Kidney (tissue), 14 donors: ENCODE results near the gene OLFML3. TPM values are rescaled to one million over a fixed set of nuclear protein-coding genes. Genes with fewer than 3 reads are reported as not detected.
A peak's percentile ranks its signal among the peaks of the same experiment; 100 is the strongest.

ENCODE experiments used
- DNase-seq, 5 donors: peaks; one replicate each; pipeline ENCODE4 v3.0.0-alpha.2; 2013 to 2020
- FAIRE-seq: peaks from 2 replicates; lab custom pipeline; 2012; peaks lifted over from hg19 to GRCh38; lab: Jason Lieb, UNC
- H3K27ac ChIP-seq, 2 donors: one replicate each; pipeline ENCODE4 v1.7.0; 2013; ENCODE audit warnings: low read depth in 2 of 2, low read length in 2 of 2, inconsistent platforms in 1 of 2
- H3K27me3 ChIP-seq: one replicate; pipeline ENCODE4 v1.7.1; 2013; ENCODE audit warnings: low read length, inconsistent platforms; ENCODE audit not compliant: control insufficient read depth, insufficient read depth
- H3K36me3 ChIP-seq, 3 donors: one replicate each; pipeline versions ENCODE4 v1.7.0 to v1.7.1; 2013; ENCODE audit warnings: low read length in 3 of 3, control low read depth in 1 of 3, inconsistent platforms in 1 of 3; ENCODE audit not compliant: insufficient read depth in 3 of 3, control insufficient read depth in 2 of 3
- H3K4me1 ChIP-seq, 3 donors: one replicate each; pipeline versions ENCODE4 v1.7.0 to v1.7.1; 2013; ENCODE audit warnings: low read length in 3 of 3, inconsistent platforms in 1 of 3, low read depth in 1 of 3; ENCODE audit not compliant: control insufficient read depth in 2 of 3, insufficient read depth in 2 of 3
- H3K4me3 ChIP-seq, 3 donors: one replicate each; pipeline versions ENCODE4 v1.7.0 to v1.8.1; 2013; ENCODE audit warnings: low read length in 3 of 3, control low read depth in 1 of 3, inconsistent platforms in 1 of 3
- H3K9ac ChIP-seq, 3 donors: one replicate each; pipeline versions ENCODE4 v1.7.0 to v1.7.1; 2013; ENCODE audit warnings: low read length in 3 of 3, control low read depth in 1 of 3, inconsistent platforms in 1 of 3
- H3K9me3 ChIP-seq, 3 donors: one replicate each; pipeline versions ENCODE4 v1.7.0 to v1.7.1; 2013; ENCODE audit warnings: low read length in 3 of 3, control low read depth in 1 of 3, inconsistent platforms in 1 of 3; ENCODE audit not compliant: control insufficient read depth in 2 of 3, insufficient read depth in 1 of 3
- intact Hi-C: fragments of 100-400 bp; cut with DNase I; formaldehyde crosslinking; loops from one replicate; pipeline ENCODE4 v1.11.1; 2022
- polyA plus RNA-seq: library from polyadenylated mRNA; stranded (reverse); fragments of 350-450 nt; fragmentation: Illumina TruSeq; extraction: RNeasy Lipid Tissue Mini Kit (QIAGEN cat#74804); gene quantifications from one replicate; pipeline ENCODE4 v1.2.3, GENCODE V29; 2014; ENCODE audit warnings: low read depth, low replicate concordance; ENCODE audit not compliant: insufficient read depth
- total RNA-seq: library from RNA; stranded (reverse); fragmentation: NEBNext Ultra II Directional; extraction: Animal tissue kit (Norgen Biotek cat#: 25700); gene quantifications from one replicate; pipeline ENCODE4 v1.2.1, GENCODE V29; 2021
- TF ChIP-seq, protein P1 (sequence below): IDR thresholded peaks from 3 replicates; pipeline ENCODE4 v1.5.1; 2012; ENCODE audit warnings: mild to moderate bottlenecking, moderate library complexity, borderline replicate concordance; ENCODE audit not compliant: insufficient read depth; ENCODE audit errors: extremely low read depth
- donor health status: control.
- donor health status: control.
- donor health status: control.
- donor health status: control.
- donor health status: control.
- donor health status: DM: yes; HTN: yes; CAD: no.
- donor health status: Normal renal cell carcinoma (clear cell type).

OLFML3 gene
- total and polyA plus RNA-seq, 2 donors from 2014 or later = 13.5 to 22.9 TPM

GRCh38 chr1:113938192-113938591 lies 41.1 kb upstream of the OLFML3 start:
- FAIRE-seq (no peak), DNase-seq (no peak)
- Histone ChIP-seq H3K27me3 (no peaks in the 10 kb centered on the region), H3K4me3 (no peak overlapping the region), H3K4me1 (peaks cover 0 to 1% (median 0%) of the 10 kb centered on the region in 3 donors), H3K27ac (no peak overlapping the region), H3K9me3 (no peaks in the 10 kb centered on the region), H3K36me3 (peaks cover 6 to 9% (median 6%) of the 10 kb centered on the region in 3 donors), H3K9ac (no peak overlapping the region)
- TF ChIP-seq, protein P1, sequence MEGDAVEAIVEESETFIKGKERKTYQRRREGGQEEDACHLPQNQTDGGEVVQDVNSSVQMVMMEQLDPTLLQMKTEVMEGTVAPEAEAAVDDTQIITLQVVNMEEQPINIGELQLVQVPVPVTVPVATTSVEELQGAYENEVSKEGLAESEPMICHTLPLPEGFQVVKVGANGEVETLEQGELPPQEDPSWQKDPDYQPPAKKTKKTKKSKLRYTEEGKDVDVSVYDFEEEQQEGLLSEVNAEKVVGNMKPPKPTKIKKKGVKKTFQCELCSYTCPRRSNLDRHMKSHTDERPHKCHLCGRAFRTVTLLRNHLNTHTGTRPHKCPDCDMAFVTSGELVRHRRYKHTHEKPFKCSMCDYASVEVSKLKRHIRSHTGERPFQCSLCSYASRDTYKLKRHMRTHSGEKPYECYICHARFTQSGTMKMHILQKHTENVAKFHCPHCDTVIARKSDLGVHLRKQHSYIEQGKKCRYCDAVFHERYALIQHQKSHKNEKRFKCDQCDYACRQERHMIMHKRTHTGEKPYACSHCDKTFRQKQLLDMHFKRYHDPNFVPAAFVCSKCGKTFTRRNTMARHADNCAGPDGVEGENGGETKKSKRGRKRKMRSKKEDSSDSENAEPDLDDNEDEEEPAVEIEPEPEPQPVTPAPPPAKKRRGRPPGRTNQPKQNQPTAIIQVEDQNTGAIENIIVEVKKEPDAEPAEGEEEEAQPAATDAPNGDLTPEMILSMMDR = no peak
- intact Hi-C loops = no loop called here

DNA sequence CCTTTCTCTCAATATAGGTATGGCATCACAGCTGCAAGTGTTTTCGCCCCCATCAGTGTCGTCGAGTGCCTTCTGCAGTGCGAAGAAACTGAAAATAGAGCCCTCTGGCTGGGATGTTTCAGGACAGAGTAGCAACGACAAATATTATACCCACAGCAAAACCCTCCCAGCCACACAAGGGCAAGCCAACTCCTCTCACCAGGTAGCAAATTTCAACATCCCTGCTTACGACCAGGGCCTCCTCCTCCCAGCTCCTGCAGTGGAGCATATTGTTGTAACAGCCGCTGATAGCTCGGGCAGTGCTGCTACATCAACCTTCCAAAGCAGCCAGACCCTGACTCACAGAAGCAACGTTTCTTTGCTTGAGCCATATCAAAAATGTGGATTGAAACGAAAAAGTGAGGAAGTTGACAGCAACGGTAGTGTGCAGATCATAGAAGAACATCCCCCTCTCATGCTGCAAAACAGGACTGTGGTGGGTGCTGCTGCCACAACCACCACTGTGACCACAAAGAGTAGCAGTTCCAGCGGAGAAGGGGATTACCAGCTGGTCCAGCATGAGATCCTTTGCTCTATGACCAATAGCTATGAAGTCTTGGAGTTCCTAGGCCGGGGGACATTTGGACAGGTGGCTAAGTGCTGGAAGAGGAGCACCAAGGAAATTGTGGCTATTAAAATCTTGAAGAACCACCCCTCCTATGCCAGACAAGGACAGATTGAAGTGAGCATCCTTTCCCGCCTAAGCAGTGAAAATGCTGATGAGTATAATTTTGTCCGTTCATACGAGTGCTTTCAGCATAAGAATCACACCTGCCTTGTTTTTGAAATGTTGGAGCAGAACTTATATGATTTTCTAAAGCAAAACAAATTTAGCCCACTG lies 38.7 kb upstream of the OLFML3 start:
- H3K27ac ChIP-seq = no peak overlapping the region
- H3K27me3 ChIP-seq = no peaks in the 10 kb centered on the region
- H3K9me3 ChIP-seq = no peaks in the 10 kb centered on the region
- DNase-seq (peak in 1 of 5 donors; percentile 16), FAIRE-seq (no peak)
- H3K9ac ChIP-seq = no peak overlapping the region
- TF ChIP-seq, protein P1 = no peak
- H3K4me3 ChIP-seq = no peak overlapping the region
- peaks cover 6 to 9% (median 6%) of the 10 kb centered on the region in 3 donors for H3K36me3 ChIP-seq
- intact Hi-C loops = no loop called here
- H3K4me1 ChIP-seq = no peaks in the 10 kb centered on the region

DNA sequence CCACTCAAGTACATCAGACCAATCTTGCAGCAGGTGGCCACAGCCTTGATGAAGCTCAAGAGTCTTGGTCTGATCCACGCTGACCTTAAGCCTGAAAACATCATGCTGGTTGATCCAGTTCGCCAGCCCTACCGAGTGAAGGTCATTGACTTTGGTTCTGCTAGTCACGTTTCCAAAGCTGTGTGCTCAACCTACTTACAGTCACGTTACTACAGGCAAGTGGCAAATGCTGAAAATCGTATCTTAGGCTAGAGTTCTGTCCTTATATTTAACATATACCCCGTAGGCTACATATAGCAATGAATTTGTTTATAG lies 38.1 kb upstream of the OLFML3 start:
- H3K4me3 ChIP-seq = no peak overlapping the region
- no peak for FAIRE-seq
- H3K36me3 ChIP-seq = peaks cover 6 to 9% (median 6%) of the 10 kb centered on the region in 3 donors
- no peak for DNase-seq
- H3K27ac ChIP-seq = no peak overlapping the region
- intact Hi-C loops = no loop called here
- no peaks in the 10 kb centered on the region for H3K27me3 ChIP-seq
- H3K9me3 ChIP-seq = no peaks in the 10 kb centered on the region
- H3K9ac ChIP-seq = no peak overlapping the region
- TF ChIP-seq, protein P1 = no peak
- H3K4me1 ChIP-seq = no peaks in the 10 kb centered on the region
